Body of pancreas (tissue), 4 donors: ENCODE measurements around the gene C8G.

ENCODE experiments used
- POLR2A ChIP-seq, 3 donors: fragments of 450-650 bp; IDR thresholded peaks; one replicate each; pipeline ENCODE4 v1.6.1; 2016; ENCODE audit warnings: antibody characterized with exemption in 3 of 3, mild to moderate bottlenecking in 2 of 3
- TF ChIP-seq, protein P1 (sequence below), 7 experiments: fragments of 450-650 bp in 4 of 7; fragments of 200-600 bp in 3 of 7; sonication (generic) in 3 of 7; IDR thresholded peaks; one replicate each; pipeline ENCODE4 v1.5.1; 2016 to 2019; ENCODE audit warnings: antibody characterized with exemption in 7 of 7

DNA sequence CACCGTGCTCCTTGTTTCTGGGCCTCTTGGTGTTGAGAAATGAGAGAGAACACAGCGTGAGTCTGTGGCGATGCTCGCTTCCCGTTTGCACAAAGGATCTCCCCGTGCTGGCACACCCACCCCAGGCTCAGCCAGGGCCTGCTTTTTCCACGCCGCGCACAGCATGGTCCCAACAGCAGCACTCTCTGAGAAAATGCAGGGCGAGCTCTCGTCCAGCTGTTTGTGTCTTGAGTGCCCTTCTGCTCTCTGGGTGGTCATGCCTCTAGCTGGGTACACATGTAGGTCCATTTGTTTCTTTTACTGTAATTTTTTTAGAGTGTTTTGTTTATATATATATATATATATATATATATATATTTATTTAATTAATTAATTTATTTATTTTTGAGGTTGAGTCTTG is 27.1 kb upstream of the C8G start:
- TF ChIP-seq, protein P1, sequence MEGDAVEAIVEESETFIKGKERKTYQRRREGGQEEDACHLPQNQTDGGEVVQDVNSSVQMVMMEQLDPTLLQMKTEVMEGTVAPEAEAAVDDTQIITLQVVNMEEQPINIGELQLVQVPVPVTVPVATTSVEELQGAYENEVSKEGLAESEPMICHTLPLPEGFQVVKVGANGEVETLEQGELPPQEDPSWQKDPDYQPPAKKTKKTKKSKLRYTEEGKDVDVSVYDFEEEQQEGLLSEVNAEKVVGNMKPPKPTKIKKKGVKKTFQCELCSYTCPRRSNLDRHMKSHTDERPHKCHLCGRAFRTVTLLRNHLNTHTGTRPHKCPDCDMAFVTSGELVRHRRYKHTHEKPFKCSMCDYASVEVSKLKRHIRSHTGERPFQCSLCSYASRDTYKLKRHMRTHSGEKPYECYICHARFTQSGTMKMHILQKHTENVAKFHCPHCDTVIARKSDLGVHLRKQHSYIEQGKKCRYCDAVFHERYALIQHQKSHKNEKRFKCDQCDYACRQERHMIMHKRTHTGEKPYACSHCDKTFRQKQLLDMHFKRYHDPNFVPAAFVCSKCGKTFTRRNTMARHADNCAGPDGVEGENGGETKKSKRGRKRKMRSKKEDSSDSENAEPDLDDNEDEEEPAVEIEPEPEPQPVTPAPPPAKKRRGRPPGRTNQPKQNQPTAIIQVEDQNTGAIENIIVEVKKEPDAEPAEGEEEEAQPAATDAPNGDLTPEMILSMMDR (IDR thresholded peaks at IDR 0.05) = no peak
- TF ChIP-seq POLR2A (IDR thresholded peaks at IDR 0.05) = no peak
